HG03139 (cell line): Measurements from ENCODE around the gene VWCE.
"Not testable (repeated sequence)": the region's sequence is repeated elsewhere in the genome, so short reads cannot be mapped to it uniquely, and the experiment has no call there.

Source experiments
- ATAC-seq: cut with Tn5 transposase; IDR thresholded peaks from one replicate; pipeline ENCODE4 v1.9.1; 2021; ENCODE audit not compliant: unreplicated experiment

The VWCE gene

DNA sequence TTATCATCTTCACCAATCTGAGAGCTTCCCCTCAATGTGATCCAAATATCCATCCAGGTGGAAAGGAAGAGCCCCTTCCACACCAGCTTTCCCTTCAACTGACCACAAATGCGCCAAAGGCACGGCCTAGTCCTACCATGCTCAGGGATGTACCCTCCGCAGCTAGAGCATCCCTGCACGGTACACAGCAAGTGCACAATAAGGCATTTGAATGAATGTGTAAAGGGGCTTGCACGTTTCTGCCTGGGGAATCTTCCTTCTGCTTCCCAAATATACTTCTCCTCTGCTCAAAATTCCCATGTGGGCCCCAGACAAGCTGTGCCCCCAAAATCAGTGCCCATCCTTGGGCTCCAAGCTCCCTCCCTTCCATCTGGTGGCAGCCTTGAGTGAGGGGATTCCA, 76.1 kb downstream of the VWCE start:
- ATAC-seq: not testable (repeated sequence)

DNA sequence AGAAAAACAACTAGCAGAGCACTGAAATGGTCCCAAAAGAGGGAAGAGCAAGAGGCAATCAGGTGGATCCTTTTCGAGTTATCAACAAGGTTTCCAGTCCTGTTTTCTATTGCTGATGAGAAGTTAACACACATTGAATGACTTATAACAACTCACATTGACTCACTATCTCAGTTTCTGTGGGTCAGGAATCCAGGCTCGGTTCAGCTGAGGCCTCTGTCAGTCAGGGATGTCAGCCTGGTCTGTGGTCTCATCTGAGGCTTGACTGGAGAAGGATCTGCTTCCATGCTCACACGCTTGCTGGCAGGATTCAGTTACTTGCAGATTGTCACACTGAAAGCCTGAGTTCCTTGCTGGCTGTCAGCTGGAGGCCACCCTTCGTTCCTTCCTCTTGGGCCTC, 76.8 kb downstream of the VWCE start:
- not testable (repeated sequence) for ATAC-seq

DNA sequence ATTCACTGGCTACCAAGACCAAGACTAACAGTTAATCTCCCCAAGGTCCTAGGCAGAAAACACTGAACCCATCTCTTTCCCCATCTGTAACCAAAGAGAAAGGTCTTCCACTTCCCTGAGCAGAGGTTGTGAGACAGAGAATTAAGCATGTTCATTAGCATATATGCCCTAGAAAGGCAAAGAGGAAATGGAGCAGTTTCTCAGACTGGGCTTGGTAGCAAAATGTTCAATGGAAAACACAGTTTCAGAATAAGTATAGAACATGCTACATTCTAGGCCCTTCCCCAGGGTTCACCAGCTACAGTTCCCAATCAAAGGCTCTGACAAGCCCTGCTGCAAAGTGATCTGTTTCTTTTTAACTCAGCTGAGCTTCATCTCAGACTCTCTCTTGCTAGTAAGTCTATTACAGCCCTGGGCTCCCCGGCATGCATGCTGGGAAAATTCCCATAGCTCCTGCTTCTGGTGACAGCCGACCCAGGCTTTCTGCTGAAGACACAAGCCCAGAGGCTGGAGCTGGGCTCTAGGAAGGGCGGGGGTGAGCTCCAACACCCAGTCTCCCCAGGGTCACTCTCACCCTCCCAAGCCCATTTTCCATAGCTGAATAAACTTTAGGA, 81.3 kb downstream of the VWCE start:
- ATAC-seq: not testable (repeated sequence)

- not testable (repeated sequence) for ATAC-seq
Measured at GRCh38 chr11:61212202-61212601, 82.9 kb downstream of the VWCE start.

- not testable (repeated sequence) for ATAC-seq
Measured at GRCh38 chr11:61211327-61211952, 83.7 kb downstream of the VWCE start.

- ATAC-seq: not testable (repeated sequence)
Measured at GRCh38 chr11:61210629-61211028, 84.5 kb downstream of the VWCE start.
